G401.6 (cell line): ENCODE measurements around the gene STX18.

ENCODE experiments used
- FAIRE-seq: peaks from 2 replicates; lab custom pipeline; 2012; peaks lifted over from hg19 to GRCh38; lab: Jason Lieb, UNC

Gene STX18

GRCh38 chr4:4418676-4419390, 123.0 kb downstream of the STX18 start:
- FAIRE-seq = no peak

GRCh38 chr4:4417886-4418285, 124.0 kb downstream of the STX18 start:
- no peak for FAIRE-seq

GRCh38 chr4:4416981-4417380, 124.9 kb downstream of the STX18 start:
- FAIRE-seq = no peak

- FAIRE-seq = no peak
These were observed 125.7 kb downstream of the STX18 start for GRCh38 chr4:4415806-4416805.

GRCh38 chr4:4415107-4415805, 126.6 kb downstream of the STX18 start:
- FAIRE-seq = no peak

- FAIRE-seq = no peak
These were observed 128.0 kb downstream of the STX18 start for GRCh38 chr4:4413806-4414205.

- no peak for FAIRE-seq
These were observed 128.5 kb downstream of the STX18 start for GRCh38 chr4:4413373-4413725.

GRCh38 chr4:4412641-4413372, 129.0 kb downstream of the STX18 start:
- no peak for FAIRE-seq

GRCh38 chr4:4411906-4412305, 129.9 kb downstream of the STX18 start:
- no peak for FAIRE-seq

GRCh38 chr4:4410271-4410670, 131.6 kb downstream of the STX18 start:
- FAIRE-seq = no peak

- FAIRE-seq = no peak
These were observed 132.3 kb downstream of the STX18 start for GRCh38 chr4:4409416-4410115.

GRCh38 chr4:4408576-4409335, 133.1 kb downstream of the STX18 start:
- FAIRE-seq = no peak

GRCh38 chr4:4408132-4408523, 133.7 kb downstream of the STX18 start:
- no peak for FAIRE-seq

GRCh38 chr4:4407299-4408131, 134.3 kb downstream of the STX18 start:
- no peak for FAIRE-seq

- FAIRE-seq = no peak
These were observed 135.2 kb downstream of the STX18 start for GRCh38 chr4:4406455-4407298.

GRCh38 chr4:4405358-4405962, 136.4 kb downstream of the STX18 start:
- FAIRE-seq = no peak

- FAIRE-seq = no peak
These were observed 138.9 kb downstream of the STX18 start for GRCh38 chr4:4402966-4403365.

GRCh38 chr4:4401036-4401435, 140.8 kb downstream of the STX18 start:
- FAIRE-seq = no peak
